Nephron progenitor cell (in vitro differentiated cells): ENCODE measurements around the gene FCAMR.

Experiments used
- DNase-seq: peaks from one replicate; pipeline ENCODE4 v3.0.0; 2021
- H3K27ac Mint-ChIP-seq: 2 replicates; pipeline ENCODE4 v1.8.0; 2021; ENCODE audit warnings: mild to moderate bottlenecking, moderate library complexity, mixed read lengths
- H3K27me3 Mint-ChIP-seq: 2 replicates; pipeline ENCODE4 v1.8.0; 2021; ENCODE audit warnings: mild to moderate bottlenecking, low read depth, mixed read lengths; ENCODE audit not compliant: poor library complexity
- H3K36me3 Mint-ChIP-seq: 2 replicates; pipeline ENCODE4 v1.8.0; 2021; ENCODE audit warnings: low read depth, mixed read lengths
- H3K4me1 Mint-ChIP-seq: 2 replicates; pipeline ENCODE4 v1.8.0; 2021; ENCODE audit warnings: mixed read lengths
- H3K4me3 Mint-ChIP-seq: 2 replicates; pipeline ENCODE4 v1.8.0; 2021; ENCODE audit warnings: mild to moderate bottlenecking, moderate library complexity, mixed read lengths
- H3K9me3 Mint-ChIP-seq: 2 replicates; pipeline ENCODE4 v1.8.0; 2021; ENCODE audit warnings: mild to moderate bottlenecking, moderate library complexity, mixed read lengths
- CTCF ChIP-seq: fragments of 200-600 bp; sonication (generic); IDR thresholded peaks from 2 replicates; pipeline ENCODE4 v1.5.0; 2021; ENCODE audit warnings: antibody characterized with exemption

Gene FCAMR

GRCh38 chr1:207009182-207009850, 39.1 kb upstream of the FCAMR start:
- Mint-ChIP-seq H3K9me3 (no peaks in the 10 kb centered on the region), H3K27me3 (peaks cover 41% of the 10 kb centered on the region), H3K36me3 (no peaks in the 10 kb centered on the region), H3K27ac (no peak overlapping the region), H3K4me3 (no peak overlapping the region), H3K4me1 (no peaks in the 10 kb centered on the region)
- DNase-seq, result no peak
- TF ChIP-seq CTCF, result no peak

- Mint-ChIP-seq H3K9me3 (no peaks in the 10 kb centered on the region), H3K27ac (no peak overlapping the region), H3K4me1 (peaks cover 5% of the 10 kb centered on the region), H3K36me3 (no peaks in the 10 kb centered on the region), H3K4me3 (no peak overlapping the region), H3K27me3 (peaks cover 32% of the 10 kb centered on the region)
- DNase-seq, result no peak
- no peak for TF ChIP-seq CTCF
These were observed 37.2 kb upstream of the FCAMR start for GRCh38 chr1:207007352-207008033.

GRCh38 chr1:207006914-207007313, 36.7 kb upstream of the FCAMR start:
- no peaks in the 10 kb centered on the region for H3K36me3 Mint-ChIP-seq
- no peak for TF ChIP-seq CTCF
- H3K4me3 Mint-ChIP-seq, result no peak overlapping the region
- peak overlapping the region; percentile 39 for H3K27ac Mint-ChIP-seq
- DNase-seq, result no peak
- H3K27me3 Mint-ChIP-seq, result peaks cover 27% of the 10 kb centered on the region
- no peaks in the 10 kb centered on the region for H3K9me3 Mint-ChIP-seq
- H3K4me1 Mint-ChIP-seq, result peaks cover 5% of the 10 kb centered on the region

- no peak for DNase-seq
- H3K4me3 Mint-ChIP-seq, result no peak overlapping the region
- H3K4me1 Mint-ChIP-seq, result peaks cover 5% of the 10 kb centered on the region
- TF ChIP-seq CTCF, result no peak
- no peak overlapping the region for H3K27ac Mint-ChIP-seq
- no peaks in the 10 kb centered on the region for H3K36me3 Mint-ChIP-seq
- peaks cover 29% of the 10 kb centered on the region for H3K27me3 Mint-ChIP-seq
- no peaks in the 10 kb centered on the region for H3K9me3 Mint-ChIP-seq
These were observed 35.8 kb upstream of the FCAMR start for GRCh38 chr1:207006083-207006482.

GRCh38 chr1:207004931-207005830, 34.9 kb upstream of the FCAMR start:
- no peaks in the 10 kb centered on the region for H3K9me3 Mint-ChIP-seq
- peak; percentile 64 for DNase-seq
- peaks cover 29% of the 10 kb centered on the region for H3K27me3 Mint-ChIP-seq
- H3K36me3 Mint-ChIP-seq, result no peaks in the 10 kb centered on the region
- TF ChIP-seq CTCF, result peak; percentile 74
- no peak overlapping the region for H3K4me3 Mint-ChIP-seq
- H3K27ac Mint-ChIP-seq, result no peak overlapping the region
- H3K4me1 Mint-ChIP-seq, result peaks cover 5% of the 10 kb centered on the region
